Parathyroid adenoma (tissue), 2 donors: ENCODE measurements around the gene KRT82.

Experiments
- H2AFZ ChIP-seq: fragments of 300-600 bp; sonication (generic); one replicate; pipeline ENCODE4 v1.7.0; 2017; ENCODE audit warnings: antibody characterized with exemption, mild to moderate bottlenecking
- H3K27ac ChIP-seq: fragments of 300-600 bp; sonication (generic); one replicate; pipeline ENCODE4 v1.7.0; 2017
- H3K27me3 ChIP-seq: fragments of 300-600 bp; sonication (generic); one replicate; pipeline ENCODE4 v1.7.0; 2017; ENCODE audit warnings: low read length; ENCODE audit not compliant: control insufficient read depth, insufficient read depth
- H3K36me3 ChIP-seq: fragments of 300-600 bp; sonication (generic); one replicate; pipeline ENCODE4 v1.7.0; 2017; ENCODE audit warnings: low read length; ENCODE audit not compliant: control insufficient read depth, insufficient read depth
- H3K4me1 ChIP-seq: fragments of 300-600 bp; sonication (generic); one replicate; pipeline ENCODE4 v1.7.0; 2017; ENCODE audit warnings: control low read depth
- H3K4me2 ChIP-seq: fragments of 300-600 bp; sonication (generic); one replicate; pipeline ENCODE4 v1.7.0; 2017; ENCODE audit warnings: low read length
- H3K4me3 ChIP-seq: fragments of 300-600 bp; sonication (generic); one replicate; pipeline ENCODE4 v1.7.0; 2017; ENCODE audit warnings: low read depth, low read length
- H3K79me2 ChIP-seq: fragments of 300-600 bp; sonication (generic); one replicate; pipeline ENCODE4 v1.7.0; 2017; ENCODE audit warnings: control low read depth
- H3K9ac ChIP-seq: fragments of 300-600 bp; sonication (generic); one replicate; pipeline ENCODE4 v1.7.0; 2017; ENCODE audit warnings: mild to moderate bottlenecking
- H3K9me3 ChIP-seq: fragments of 300-600 bp; sonication (generic); one replicate; pipeline ENCODE4 v1.7.0; 2017; ENCODE audit warnings: low read length; ENCODE audit not compliant: control insufficient read depth
- TF ChIP-seq, protein P1 (sequence below): fragments of 300-600 bp; sonication (generic); IDR thresholded peaks from one replicate; pipeline ENCODE4 v1.7.0; 2017; ENCODE audit warnings: antibody characterized with exemption, mild to moderate bottlenecking
- donor health status: primary hyperparathyroidism.

KRT82 gene

DNA sequence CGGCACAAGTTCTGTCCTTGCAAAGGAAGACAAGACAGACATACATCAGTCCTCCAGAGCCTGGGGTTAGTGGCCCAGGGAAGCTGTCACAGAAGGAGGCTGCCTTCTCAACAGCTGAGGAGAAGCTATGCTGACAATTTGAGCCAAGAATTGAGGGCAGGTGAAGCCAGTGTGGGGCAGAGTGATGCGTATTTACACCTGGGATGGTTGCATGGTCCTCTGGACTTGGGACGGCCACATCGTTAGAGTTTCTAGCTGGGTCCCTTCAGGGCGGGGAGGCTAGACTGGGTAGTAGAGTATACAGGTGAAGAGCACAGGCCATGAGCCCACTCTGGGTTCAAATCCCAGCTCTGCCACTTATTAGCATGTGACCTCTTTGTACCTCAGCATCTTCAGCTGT is 55.3 kb downstream of the KRT82 start:
- H3K27ac ChIP-seq: no peak overlapping the region
- no peak overlapping the region for H3K4me3 ChIP-seq
- H3K79me2 ChIP-seq: no peaks in the 10 kb centered on the region
- H3K4me2 ChIP-seq: no peak overlapping the region
- H2AFZ ChIP-seq: no peak overlapping the region
- no peaks in the 10 kb centered on the region for H3K36me3 ChIP-seq
- H3K4me1 ChIP-seq: no peaks in the 10 kb centered on the region
- no peaks in the 10 kb centered on the region for H3K27me3 ChIP-seq
- TF ChIP-seq, protein P1, sequence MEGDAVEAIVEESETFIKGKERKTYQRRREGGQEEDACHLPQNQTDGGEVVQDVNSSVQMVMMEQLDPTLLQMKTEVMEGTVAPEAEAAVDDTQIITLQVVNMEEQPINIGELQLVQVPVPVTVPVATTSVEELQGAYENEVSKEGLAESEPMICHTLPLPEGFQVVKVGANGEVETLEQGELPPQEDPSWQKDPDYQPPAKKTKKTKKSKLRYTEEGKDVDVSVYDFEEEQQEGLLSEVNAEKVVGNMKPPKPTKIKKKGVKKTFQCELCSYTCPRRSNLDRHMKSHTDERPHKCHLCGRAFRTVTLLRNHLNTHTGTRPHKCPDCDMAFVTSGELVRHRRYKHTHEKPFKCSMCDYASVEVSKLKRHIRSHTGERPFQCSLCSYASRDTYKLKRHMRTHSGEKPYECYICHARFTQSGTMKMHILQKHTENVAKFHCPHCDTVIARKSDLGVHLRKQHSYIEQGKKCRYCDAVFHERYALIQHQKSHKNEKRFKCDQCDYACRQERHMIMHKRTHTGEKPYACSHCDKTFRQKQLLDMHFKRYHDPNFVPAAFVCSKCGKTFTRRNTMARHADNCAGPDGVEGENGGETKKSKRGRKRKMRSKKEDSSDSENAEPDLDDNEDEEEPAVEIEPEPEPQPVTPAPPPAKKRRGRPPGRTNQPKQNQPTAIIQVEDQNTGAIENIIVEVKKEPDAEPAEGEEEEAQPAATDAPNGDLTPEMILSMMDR: no peak
- H3K9ac ChIP-seq: no peak overlapping the region
- no peaks in the 10 kb centered on the region for H3K9me3 ChIP-seq

DNA sequence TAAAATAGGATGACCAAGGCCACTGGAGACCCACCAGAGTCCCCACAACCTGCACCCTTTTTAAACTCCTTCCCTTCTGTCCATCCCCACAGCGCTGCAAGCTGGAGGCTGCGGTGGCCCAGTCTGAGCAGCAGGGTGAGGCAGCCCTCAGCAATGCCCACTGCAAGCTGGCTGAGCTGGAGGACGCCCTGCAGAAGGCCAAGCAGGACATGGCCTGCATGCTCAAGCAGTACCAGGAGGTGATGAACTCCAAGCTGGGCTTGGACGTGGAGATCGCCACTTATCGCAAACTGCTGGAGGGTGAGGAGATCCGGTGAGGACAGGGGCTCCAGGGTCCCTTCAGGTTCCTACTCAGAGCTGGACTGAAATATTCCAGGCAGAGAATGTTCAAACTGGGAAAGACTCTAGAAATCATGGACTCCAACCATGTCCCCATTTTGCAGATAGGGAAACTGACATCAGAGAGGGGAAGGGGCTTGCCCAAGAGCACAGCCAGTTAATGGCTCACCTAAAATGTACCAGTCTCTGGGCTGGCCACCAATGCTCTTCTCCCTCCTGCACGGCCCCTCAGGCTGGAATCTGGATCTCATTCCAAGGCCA is 56.0 kb downstream of the KRT82 start:
- Histone ChIP-seq H3K4me1 (no peaks in the 10 kb centered on the region), H3K27me3 (no peaks in the 10 kb centered on the region), H3K36me3 (no peaks in the 10 kb centered on the region), H3K27ac (no peak overlapping the region), H2AFZ (no peak overlapping the region), H3K9me3 (no peaks in the 10 kb centered on the region), H3K4me3 (no peak overlapping the region), H3K79me2 (no peaks in the 10 kb centered on the region), H3K4me2 (no peak overlapping the region), H3K9ac (no peak overlapping the region)
- TF ChIP-seq, protein P1: no peak

DNA sequence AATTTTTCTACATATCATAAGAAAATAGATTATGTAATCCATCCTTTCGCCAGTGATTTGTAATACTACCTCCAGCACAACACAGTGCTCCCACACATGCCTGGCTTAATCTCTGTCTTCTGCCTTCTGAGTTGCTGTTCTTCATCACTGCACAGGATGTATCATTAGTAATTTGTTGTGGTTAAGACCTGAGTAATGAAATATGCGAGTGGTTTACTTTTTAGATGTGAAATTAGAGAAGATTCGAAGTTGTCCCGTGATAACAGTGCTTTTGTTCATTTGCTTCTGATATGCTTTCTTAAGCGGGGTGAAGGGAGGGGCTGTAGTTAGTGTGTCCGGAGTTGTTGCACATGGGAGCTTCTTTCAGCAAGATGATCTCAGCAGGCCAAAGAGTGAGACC is 56.9 kb downstream of the KRT82 start:
- no peaks in the 10 kb centered on the region for H3K36me3 ChIP-seq
- TF ChIP-seq, protein P1: no peak
- no peaks in the 10 kb centered on the region for H3K9me3 ChIP-seq
- peaks cover 6% of the 10 kb centered on the region for H3K4me1 ChIP-seq
- no peak overlapping the region for H3K27ac ChIP-seq
- no peak overlapping the region for H3K4me3 ChIP-seq
- H3K4me2 ChIP-seq: no peak overlapping the region
- no peak overlapping the region for H2AFZ ChIP-seq
- no peaks in the 10 kb centered on the region for H3K27me3 ChIP-seq
- no peaks in the 10 kb centered on the region for H3K79me2 ChIP-seq
- no peak overlapping the region for H3K9ac ChIP-seq

DNA sequence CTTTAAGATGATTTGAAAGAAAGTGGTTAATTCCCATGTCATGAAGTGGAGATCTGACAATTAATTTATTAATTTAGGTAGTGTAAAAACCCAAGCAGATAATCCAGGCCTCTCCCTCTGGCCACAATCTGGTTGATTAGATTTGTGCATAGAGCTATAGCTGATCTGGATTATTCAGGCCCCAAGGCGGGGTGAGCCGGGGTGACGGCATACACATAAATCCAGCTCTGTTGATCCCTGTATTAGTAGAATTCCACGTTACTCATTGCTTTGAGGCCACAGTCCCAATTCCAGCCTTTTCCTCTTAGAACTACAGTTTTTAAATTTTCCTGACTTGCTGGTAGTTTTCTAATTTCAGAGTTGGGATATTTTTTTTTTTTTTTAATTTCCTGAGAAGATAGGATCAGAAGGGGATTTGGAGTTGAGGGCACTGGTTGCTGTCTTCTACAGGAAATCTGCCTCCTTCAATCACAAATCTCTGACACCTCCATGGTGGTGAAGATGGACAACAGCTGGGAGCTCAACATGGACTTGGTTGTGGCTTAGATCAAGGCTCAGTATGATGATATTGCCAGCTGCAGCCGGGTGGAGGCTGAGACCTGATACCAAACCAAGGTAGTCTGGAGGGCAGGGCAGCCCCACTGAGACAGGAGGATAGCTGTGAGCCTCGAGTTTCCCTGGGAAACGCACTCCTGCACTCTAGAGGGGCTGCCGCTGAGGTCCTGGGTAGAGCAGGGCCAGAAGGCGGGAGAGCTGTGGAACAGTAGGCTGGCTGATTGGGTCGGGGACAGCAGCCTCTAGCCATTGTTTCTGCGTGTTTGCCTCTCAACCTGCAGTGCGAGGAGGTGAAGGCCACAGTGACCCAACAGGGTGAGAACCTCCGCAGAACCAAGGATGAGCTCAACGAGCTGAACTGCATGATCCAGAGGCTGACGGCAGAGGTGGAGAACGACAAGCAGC is 58.3 kb downstream of the KRT82 start:
- Histone ChIP-seq H3K4me3 (no peak overlapping the region), H3K9me3 (no peaks in the 10 kb centered on the region), H3K4me1 (peaks cover 6% of the 10 kb centered on the region), H3K27me3 (no peaks in the 10 kb centered on the region), H2AFZ (no peak overlapping the region), H3K4me2 (no peak overlapping the region), H3K27ac (no peak overlapping the region), H3K79me2 (no peaks in the 10 kb centered on the region), H3K9ac (no peak overlapping the region), H3K36me3 (no peaks in the 10 kb centered on the region)
- TF ChIP-seq, protein P1: no peak
